Measurements from ENCODE around the gene CPNE7. TPM values are rescaled to one million over a fixed set of nuclear protein-coding genes. Genes with fewer than 3 reads are reported as not detected.
A peak's percentile ranks its signal among the peaks of the same experiment; 100 is the strongest.

The CPNE7 gene
- total and polyA plus RNA-seq, 2 of the 13 experiments (the other 11 are each of a cell fraction or from before 2014, with no cell fraction given): 0.59 TPM; not detected in 1

- TF ChIP-seq MLXIP (CRISPR knock-in tag; IDR thresholded peaks at IDR 0.05; ENCODE audit: borderline replicate concordance) (no peak), ZNF552 (CRISPR knock-in tag; IDR thresholded peaks at IDR 0.05; ENCODE audit: borderline replicate concordance) (no peak)
These were observed 68.3 kb downstream of the CPNE7 start (continued) for GRCh38 chr16:89643769-89644300.

GRCh38 chr16:89645122-89645521 lies 69.6 kb downstream of the CPNE7 start:
- Histone ChIP-seq H3K4me2 (ENCODE audit: low read depth, low read length) (no peak overlapping the region), H2AFZ (ENCODE audit: low read length) (no peak overlapping the region), H3K4me3 (replicated peaks in 1 of 3; ENCODE audit: insufficient read depth in 1 of 3, low read depth in 2 of 3, low read length in 3 of 3) (no peak overlapping the region), H3K36me3 (replicated peaks in 1 of 2; ENCODE audit: control insufficient read depth in 1 of 2, insufficient read depth in 2 of 2, low read length in 2 of 2) (peaks cover 23 to 28% of the 10 kb centered on the region in 2 experiments; a peak in 4 of 5 replicates), H3K79me2 (ENCODE audit: insufficient read depth, low read length) (no peaks in the 10 kb centered on the region), H3K9ac (ENCODE audit: insufficient read depth, low read depth, low read length) (no peak overlapping the region), H3K4me1 (ENCODE audit: insufficient read depth, low read length) (peaks cover 18% of the 10 kb centered on the region), H3K27ac (ENCODE audit: extremely low read length, insufficient read depth, low read length) (no peak overlapping the region), H4K20me1 (ENCODE audit: insufficient read depth, low read length) (no peaks in the 10 kb centered on the region), H3K9me3 (ENCODE audit: low read length) (no peaks in the 10 kb centered on the region), H3K27me3 (ENCODE audit: control insufficient read depth in 1 of 2, insufficient read depth in 2 of 2, low read length in 2 of 2) (no peaks in the 10 kb centered on the region)
- POLR2A ChIA-PET: interaction anchor here (0.6 kb wide), 1 partner anchor 39 kb away, joined by 3 read pairs; no protein-coding TSS in a partner anchor
- DNase-seq (ENCODE audit: low spot score) (no peak), FAIRE-seq (no peak), ATAC-seq (no peak)
- TF ChIP-seq ZNF431 (CRISPR knock-in tag; IDR thresholded peaks at IDR 0.05; ENCODE audit: borderline replicate concordance, low read depth) (no peak), ZNF749 (CRISPR knock-in tag; IDR thresholded peaks at IDR 0.05; ENCODE audit: borderline replicate concordance) (no peak), RBM22 (optimal IDR thresholded peaks at IDR 0.05; ENCODE audit: low read length) (peak; percentile 44), ZNF878 (CRISPR knock-in tag; IDR thresholded peaks at IDR 0.05) (no peak), BORCS8-MEF2B (CRISPR knock-in tag; IDR thresholded peaks at IDR 0.05) (no peak), ZBTB33 (CRISPR knock-in tag; IDR thresholded peaks at IDR 0.05) (0 out of 2 replicates have a peak, but pooled peaks have one; percentile 34)
- intact Hi-C loops (cut with micrococcal nuclease; ENCODE audit: unreplicated experiment): no loop called here
- CTCF ChIA-PET (ENCODE audit: low intra/inter-chr PET ratio, low total read pairs): no interaction called here
- in situ Hi-C loops (cut with HindIII; ENCODE audit: extremely low pct_ligation_motif_present, low pct_unique_long_range_greater_than_20kb): no loop called here
- 92% methylated on average over 11 of the region's 11 CpGs for WGBS (ENCODE audit: low lambda C conversion rate)
- no TSS peak for BruUV-seq (replicated peaks)

Data from HepG2 (cell line).